Hepatocyte (in vitro differentiated cells): ENCODE measurements around the gene SIL1. TPM values are rescaled to one million over a fixed set of nuclear protein-coding genes. Genes with fewer than 3 reads are reported as not detected.

Experiments used
- DNase-seq: peaks from one replicate; pipeline ENCODE4 v3.0.0-alpha.2; 2016; ENCODE audit warnings: low spot score
- H2AFZ ChIP-seq: fragments of 200-600 bp; sonication (generic); 2 replicates; pipeline ENCODE4 v1.6.0; 2016; ENCODE audit warnings: antibody characterized with exemption, mild to moderate bottlenecking
- H3K27ac ChIP-seq: fragments of 200-600 bp; sonication (generic); 2 replicates; pipeline ENCODE4 v1.5.1; 2016; ENCODE audit warnings: mild to moderate bottlenecking
- H3K27me3 ChIP-seq: fragments of 200-600 bp; sonication (generic); 2 replicates; pipeline ENCODE4 v1.6.1; 2016
- H3K36me3 ChIP-seq: fragments of 200-600 bp; sonication (generic); replicated peaks from 2 replicates; pipeline ENCODE4 v1.5.1; 2016; ENCODE audit warnings: low read depth; ENCODE audit not compliant: insufficient read depth
- H3K4me1 ChIP-seq: fragments of 200-600 bp; sonication (generic); 2 replicates; pipeline ENCODE4 v1.5.1; 2016; ENCODE audit warnings: mild to moderate bottlenecking, moderate library complexity; ENCODE audit not compliant: insufficient read depth
- H3K4me2 ChIP-seq: fragments of 200-600 bp; sonication (generic); 2 replicates; pipeline ENCODE4 v1.6.0; 2016
- H3K4me3 ChIP-seq: fragments of 200-600 bp; sonication (generic); 2 replicates; pipeline ENCODE4 v1.5.1; 2016; ENCODE audit warnings: mild to moderate bottlenecking
- H3K79me2 ChIP-seq: fragments of 200-600 bp; sonication (generic); 2 replicates; pipeline ENCODE4 v1.6.0; 2017; ENCODE audit warnings: mild to moderate bottlenecking
- H3K9me2 ChIP-seq: fragments of 200-600 bp; sonication (generic); replicated peaks from 2 replicates; pipeline ENCODE4 v1.6.0; 2017; ENCODE audit warnings: mild to moderate bottlenecking; ENCODE audit not compliant: insufficient read depth
- H3K9me3 ChIP-seq: fragments of 200-600 bp; sonication (generic); 2 replicates; pipeline ENCODE4 v1.5.1; 2016; ENCODE audit warnings: low read depth, mild to moderate bottlenecking
- H4K20me1 ChIP-seq: fragments of 200-600 bp; sonication (generic); 2 replicates; pipeline ENCODE4 v1.6.0; 2016; ENCODE audit warnings: mild to moderate bottlenecking; ENCODE audit not compliant: insufficient read depth, poor library complexity, severe bottlenecking
- CTCF ChIP-seq: fragments of 200-600 bp; sonication (generic); IDR thresholded peaks from 2 replicates; pipeline ENCODE4 v1.5.1; 2016; ENCODE audit warnings: antibody characterized with exemption, mild to moderate bottlenecking; ENCODE audit not compliant: poor library complexity
- EZH2 ChIP-seq: fragments of 200-600 bp; sonication (generic); IDR thresholded peaks from 2 replicates; pipeline ENCODE4 v1.6.1; 2016; ENCODE audit warnings: antibody characterized with exemption, mild to moderate bottlenecking, borderline replicate concordance
- EZH2phosphoT487 ChIP-seq: fragments of 200-600 bp; sonication (generic); IDR thresholded peaks from one replicate; pipeline ENCODE4 v1.6.1; 2018; ENCODE audit warnings: antibody characterized with exemption, mild to moderate bottlenecking, low read depth, moderate library complexity; ENCODE audit not compliant: unreplicated experiment, severe bottlenecking
- WGBS: methylation state at CpG from one replicate; pipeline ENCODE4 v1.1.6; 2016; ENCODE audit warnings: low lambda C conversion rate; ENCODE audit errors: missing lambda C conversion rate; 5-methylcytosine and 5-hydroxymethylcytosine counted together
- polyA plus RNA-seq: library from polyadenylated mRNA; unstranded; fragments of >200 nt; fragmentation: Nextera tagmentation; extraction: Ambion mirVana; gene quantifications from 2 replicates; pipeline ENCODE4 v1.2.1, GENCODE V29; 2016
- total RNA-seq: library from RNA; depleted of rRNA; stranded (reverse); fragments of >200 nt; gene quantifications from 2 replicates; pipeline ENCODE4 v1.2.3, GENCODE V29; 2014

The SIL1 gene
- total and polyA plus RNA-seq, 2 experiments from 2014 or later: 82.0 to 176 TPM

GRCh38 chr5:139019211-139019610, 179.0 kb downstream of the SIL1 start:
- H3K9me3 ChIP-seq: no peaks in the 10 kb centered on the region
- no peaks in the 10 kb centered on the region for H4K20me1 ChIP-seq
- no peak overlapping the region for H3K27ac ChIP-seq
- no peaks in the 10 kb centered on the region for H3K79me2 ChIP-seq
- no peaks in the 10 kb centered on the region for H3K27me3 ChIP-seq
- H3K4me3 ChIP-seq: no peak overlapping the region
- no peaks in the 10 kb centered on the region for H3K9me2 ChIP-seq
- DNase-seq: no peak
- no peaks in the 10 kb centered on the region for H3K36me3 ChIP-seq
- H2AFZ ChIP-seq: no peak overlapping the region
- H3K4me1 ChIP-seq: no peaks in the 10 kb centered on the region
- 100% methylated on average over 3 of the region's 3 CpGs for WGBS
- no peak overlapping the region for H3K4me2 ChIP-seq
- no peak for TF ChIP-seq EZH2phosphoT487
- TF ChIP-seq EZH2: no peak
- TF ChIP-seq CTCF: no peak

- Histone ChIP-seq H3K36me3 (no peaks in the 10 kb centered on the region), H3K4me1 (no peaks in the 10 kb centered on the region), H3K9me2 (no peaks in the 10 kb centered on the region), H3K27ac (no peak overlapping the region), H3K4me2 (no peak overlapping the region), H3K9me3 (no peaks in the 10 kb centered on the region), H4K20me1 (no peaks in the 10 kb centered on the region), H3K79me2 (no peaks in the 10 kb centered on the region), H2AFZ (no peak overlapping the region), H3K4me3 (no peak overlapping the region), H3K27me3 (no peaks in the 10 kb centered on the region)
- TF ChIP-seq CTCF (no peak), EZH2phosphoT487 (no peak), EZH2 (no peak)
- WGBS: 55% methylated on average over 5 of the region's 5 CpGs
- no peak for DNase-seq
These were observed 180.5 kb downstream of the SIL1 start for GRCh38 chr5:139017624-139018023.

- no peaks in the 10 kb centered on the region for H3K27me3 ChIP-seq
- no peaks in the 10 kb centered on the region for H4K20me1 ChIP-seq
- no peak overlapping the region for H2AFZ ChIP-seq
- H3K9me2 ChIP-seq: no peaks in the 10 kb centered on the region
- H3K4me1 ChIP-seq: no peaks in the 10 kb centered on the region
- no peak for TF ChIP-seq EZH2phosphoT487
- no peak for TF ChIP-seq EZH2
- no peak for TF ChIP-seq CTCF
- 97% methylated on average over 3 of the region's 3 CpGs for WGBS
- no peak for DNase-seq
- no peaks in the 10 kb centered on the region for H3K9me3 ChIP-seq
- no peaks in the 10 kb centered on the region for H3K36me3 ChIP-seq
- H3K27ac ChIP-seq: no peak overlapping the region
- no peaks in the 10 kb centered on the region for H3K79me2 ChIP-seq
- no peak overlapping the region for H3K4me3 ChIP-seq
- no peak overlapping the region for H3K4me2 ChIP-seq
These were observed 182.0 kb downstream of the SIL1 start for GRCh38 chr5:139016186-139016585.

GRCh38 chr5:139014726-139015125, 183.4 kb downstream of the SIL1 start:
- Histone ChIP-seq H3K9me3 (no peaks in the 10 kb centered on the region), H3K4me2 (no peak overlapping the region), H3K27ac (no peak overlapping the region), H3K9me2 (no peaks in the 10 kb centered on the region), H2AFZ (no peak overlapping the region), H4K20me1 (no peaks in the 10 kb centered on the region), H3K36me3 (no peaks in the 10 kb centered on the region), H3K27me3 (no peaks in the 10 kb centered on the region), H3K4me3 (no peak overlapping the region), H3K4me1 (no peaks in the 10 kb centered on the region), H3K79me2 (no peaks in the 10 kb centered on the region)
- WGBS: 97% methylated on average over 4 of the region's 4 CpGs
- TF ChIP-seq EZH2phosphoT487: no peak
- no peak for TF ChIP-seq EZH2
- TF ChIP-seq CTCF: no peak
- no peak for DNase-seq
